ENCODE data around the gene PLEK. TPM values are rescaled to one million over a fixed set of nuclear protein-coding genes. Genes with fewer than 3 reads are reported as not detected.

The PLEK gene
- total RNA-seq, 1 donor from 2014 or later: not detected

DNA sequence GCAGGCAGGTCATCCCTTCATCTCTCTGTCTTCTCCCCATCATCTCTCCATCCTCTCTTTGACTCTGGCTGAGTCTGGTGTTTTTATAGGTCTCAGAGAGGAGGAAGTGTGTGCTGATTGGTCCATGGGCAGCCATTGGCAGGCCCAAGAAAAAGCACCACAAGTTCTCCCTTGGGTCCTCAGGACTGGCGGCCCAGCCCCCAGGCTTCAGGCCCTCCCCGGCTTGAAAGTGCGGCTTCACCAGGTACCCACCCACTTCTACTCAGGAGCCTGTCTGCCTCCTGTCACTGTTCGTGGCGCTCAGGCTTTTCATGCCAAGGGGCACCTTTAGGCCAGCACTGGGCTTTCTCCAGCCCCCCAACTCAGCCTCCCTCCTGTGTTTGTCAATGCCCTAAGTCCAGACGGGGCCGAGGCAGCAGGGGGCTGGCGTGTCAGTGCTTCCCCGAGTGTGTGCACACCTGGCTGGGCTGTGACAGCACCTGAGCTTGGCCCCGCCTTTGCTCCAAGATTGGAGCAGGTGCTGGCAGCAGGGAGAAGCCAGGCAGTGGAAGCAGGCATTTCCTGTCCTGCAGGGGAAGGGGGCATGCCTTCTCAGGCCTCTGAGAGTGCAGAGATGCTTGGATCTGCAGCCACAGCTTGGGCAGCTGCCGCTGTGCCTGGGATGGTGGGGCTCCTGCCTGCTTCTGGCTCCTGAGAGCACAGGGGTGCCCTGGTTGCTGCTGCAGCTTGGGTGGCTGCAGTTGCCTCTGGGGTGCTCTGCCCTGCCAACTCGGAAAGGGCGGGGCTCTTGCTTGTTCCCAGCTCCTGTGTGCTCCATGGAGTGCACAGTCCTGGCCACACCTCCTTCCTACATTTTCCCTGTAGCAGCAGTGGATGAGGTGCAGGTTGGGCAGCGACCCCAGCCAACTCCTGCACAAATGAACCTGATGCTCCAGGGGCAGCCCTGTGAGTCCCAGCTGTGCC lies 67.9 kb downstream of the PLEK start:
- no peak for DNase-seq (ENCODE audit: low spot score)
- TF ChIP-seq, protein P1, sequence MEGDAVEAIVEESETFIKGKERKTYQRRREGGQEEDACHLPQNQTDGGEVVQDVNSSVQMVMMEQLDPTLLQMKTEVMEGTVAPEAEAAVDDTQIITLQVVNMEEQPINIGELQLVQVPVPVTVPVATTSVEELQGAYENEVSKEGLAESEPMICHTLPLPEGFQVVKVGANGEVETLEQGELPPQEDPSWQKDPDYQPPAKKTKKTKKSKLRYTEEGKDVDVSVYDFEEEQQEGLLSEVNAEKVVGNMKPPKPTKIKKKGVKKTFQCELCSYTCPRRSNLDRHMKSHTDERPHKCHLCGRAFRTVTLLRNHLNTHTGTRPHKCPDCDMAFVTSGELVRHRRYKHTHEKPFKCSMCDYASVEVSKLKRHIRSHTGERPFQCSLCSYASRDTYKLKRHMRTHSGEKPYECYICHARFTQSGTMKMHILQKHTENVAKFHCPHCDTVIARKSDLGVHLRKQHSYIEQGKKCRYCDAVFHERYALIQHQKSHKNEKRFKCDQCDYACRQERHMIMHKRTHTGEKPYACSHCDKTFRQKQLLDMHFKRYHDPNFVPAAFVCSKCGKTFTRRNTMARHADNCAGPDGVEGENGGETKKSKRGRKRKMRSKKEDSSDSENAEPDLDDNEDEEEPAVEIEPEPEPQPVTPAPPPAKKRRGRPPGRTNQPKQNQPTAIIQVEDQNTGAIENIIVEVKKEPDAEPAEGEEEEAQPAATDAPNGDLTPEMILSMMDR (IDR thresholded peaks at IDR 0.05): no peak
- peaks cover 30% of the 10 kb centered on the region for H3K4me1 Mint-ChIP-seq (ENCODE audit: low read depth)
- H3K27ac Mint-ChIP-seq (ENCODE audit: unreplicated experiment): no peak overlapping the region
- no peaks in the 10 kb centered on the region for H3K36me3 Mint-ChIP-seq (ENCODE audit: low read depth)
- no peaks in the 10 kb centered on the region for H3K27me3 Mint-ChIP-seq (ENCODE audit: low read depth)
- H3K9me3 Mint-ChIP-seq (ENCODE audit: low read depth): no peaks in the 10 kb centered on the region
- H3K4me3 Mint-ChIP-seq (ENCODE audit: unreplicated experiment): no peak overlapping the region

DNA sequence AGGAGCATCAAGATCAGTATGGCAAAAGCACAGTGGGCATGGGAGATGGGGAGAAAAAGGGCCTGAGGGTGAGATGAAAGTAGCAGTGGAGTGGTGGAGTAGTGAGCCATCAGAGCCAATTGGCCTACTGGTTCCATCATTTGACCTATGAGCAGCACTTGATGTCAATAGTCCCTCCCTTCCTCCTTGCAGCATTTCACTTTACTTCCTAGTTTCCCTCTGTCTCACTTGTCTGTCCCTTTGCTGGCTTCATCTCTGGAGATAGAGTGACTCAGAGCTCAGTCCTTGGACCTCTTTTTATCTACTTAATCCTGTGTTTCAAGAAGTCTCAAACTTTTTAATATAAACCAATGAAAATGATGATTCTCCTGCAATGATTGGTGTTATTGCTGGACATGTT lies 69.9 kb downstream of the PLEK start:
- Mint-ChIP-seq H3K9me3 (ENCODE audit: low read depth) (no peaks in the 10 kb centered on the region), H3K4me3 (ENCODE audit: unreplicated experiment) (no peak overlapping the region), H3K27ac (ENCODE audit: unreplicated experiment) (peak overlapping the region; percentile 91), H3K27me3 (ENCODE audit: low read depth) (no peaks in the 10 kb centered on the region), H3K36me3 (ENCODE audit: low read depth) (no peaks in the 10 kb centered on the region), H3K4me1 (ENCODE audit: low read depth) (peaks cover 22% of the 10 kb centered on the region)
- DNase-seq (ENCODE audit: low spot score): no peak
- TF ChIP-seq, protein P1 (IDR thresholded peaks at IDR 0.05): no peak

DNA sequence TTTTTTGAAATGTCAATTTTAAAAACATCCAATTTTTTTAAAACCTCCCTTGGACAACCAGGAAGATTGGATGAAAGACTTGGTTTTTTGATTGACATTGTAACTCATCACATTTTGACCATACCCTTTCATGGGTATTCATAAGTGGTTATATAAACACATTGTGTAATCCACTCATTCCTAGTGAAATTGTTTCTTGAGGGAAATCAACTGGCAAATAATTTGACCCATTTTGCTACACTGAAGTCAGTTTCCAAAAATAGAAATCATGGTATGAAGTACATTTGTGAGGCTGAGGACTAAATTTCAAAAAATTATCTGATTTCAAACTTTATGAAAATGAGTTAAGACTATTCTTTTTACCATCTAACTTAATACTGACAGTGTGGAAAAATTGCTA lies 70.5 kb downstream of the PLEK start:
- Mint-ChIP-seq H3K27ac (ENCODE audit: unreplicated experiment) (peak overlapping the region; percentile 91), H3K4me1 (ENCODE audit: low read depth) (peaks cover 23% of the 10 kb centered on the region), H3K27me3 (ENCODE audit: low read depth) (no peaks in the 10 kb centered on the region), H3K4me3 (ENCODE audit: unreplicated experiment) (peak overlapping the region; percentile 42), H3K36me3 (ENCODE audit: low read depth) (no peaks in the 10 kb centered on the region), H3K9me3 (ENCODE audit: low read depth) (no peaks in the 10 kb centered on the region)
- TF ChIP-seq, protein P1 (IDR thresholded peaks at IDR 0.05): no peak
- DNase-seq (ENCODE audit: low spot score): no peak

DNA sequence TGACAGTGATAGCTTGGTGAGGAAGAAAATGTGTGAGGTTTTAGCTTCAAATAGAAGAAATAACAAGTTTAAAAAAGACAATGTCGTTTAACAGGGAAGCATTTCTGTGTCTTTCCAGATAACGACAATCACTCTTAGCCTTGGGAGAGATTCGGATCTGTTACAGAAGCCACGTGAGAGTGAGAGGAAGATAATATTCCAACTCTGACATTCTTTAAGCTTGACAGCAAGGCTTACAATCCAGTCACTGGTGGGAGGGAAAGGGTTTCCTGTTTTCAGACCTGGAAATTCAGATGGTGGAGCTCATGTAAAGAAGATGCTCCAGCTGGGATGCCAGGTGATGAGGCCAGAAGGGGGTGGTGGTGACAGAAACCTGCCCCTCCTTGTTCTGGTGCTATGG lies 71.2 kb downstream of the PLEK start:
- H3K36me3 Mint-ChIP-seq (ENCODE audit: low read depth): no peaks in the 10 kb centered on the region
- H3K27ac Mint-ChIP-seq (ENCODE audit: unreplicated experiment): peak overlapping the region; percentile 91
- no peaks in the 10 kb centered on the region for H3K9me3 Mint-ChIP-seq (ENCODE audit: low read depth)
- TF ChIP-seq, protein P1 (IDR thresholded peaks at IDR 0.05): no peak
- DNase-seq (ENCODE audit: low spot score): no peak
- peak overlapping the region; percentile 46 for H3K4me3 Mint-ChIP-seq (ENCODE audit: unreplicated experiment)
- no peaks in the 10 kb centered on the region for H3K27me3 Mint-ChIP-seq (ENCODE audit: low read depth)
- H3K4me1 Mint-ChIP-seq (ENCODE audit: low read depth): peaks cover 28% of the 10 kb centered on the region

DNA sequence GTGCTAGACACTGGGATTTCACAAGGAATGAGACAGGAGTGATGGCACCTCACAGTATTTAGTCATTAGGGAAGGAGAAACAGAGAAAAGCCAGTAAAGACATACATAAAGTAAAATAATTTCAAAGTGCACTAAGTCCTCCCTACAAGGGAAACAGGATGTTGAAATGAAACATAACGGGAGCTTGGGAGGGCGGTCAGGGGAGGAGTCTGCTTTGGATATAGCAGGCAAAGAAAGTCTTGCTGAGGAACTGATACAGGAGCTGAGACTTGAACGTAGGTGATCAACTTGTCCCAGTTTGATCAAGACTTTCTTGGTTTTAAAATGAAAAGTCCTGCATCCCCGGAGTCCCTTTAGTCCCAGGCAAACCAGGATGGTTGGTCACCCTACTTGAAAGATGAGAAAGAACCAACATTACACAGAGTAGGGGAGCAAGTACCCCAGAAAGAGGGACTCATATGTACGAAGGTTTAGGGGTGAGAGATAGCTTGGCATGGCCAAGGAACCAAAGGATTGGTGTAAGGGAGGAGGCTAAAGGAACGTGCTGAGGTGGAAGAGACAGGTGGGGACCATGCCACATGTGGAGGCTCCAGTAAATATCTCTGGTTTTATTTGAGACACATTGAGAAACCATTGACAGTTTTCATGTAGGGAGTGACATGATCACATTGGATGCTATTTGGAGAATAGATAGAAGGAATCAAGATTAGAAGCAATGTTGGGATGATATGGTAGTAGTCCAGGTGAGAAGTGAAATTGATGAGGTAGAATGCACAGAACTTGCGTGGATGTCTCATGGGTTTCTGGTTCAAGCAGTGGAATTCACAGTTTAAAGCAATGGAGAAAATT lies 73.6 kb downstream of the PLEK start:
- Mint-ChIP-seq H3K27me3 (ENCODE audit: low read depth) (peaks cover 5% of the 10 kb centered on the region), H3K4me3 (ENCODE audit: unreplicated experiment) (no peak overlapping the region), H3K4me1 (ENCODE audit: low read depth) (peaks cover 32% of the 10 kb centered on the region), H3K27ac (ENCODE audit: unreplicated experiment) (no peak overlapping the region), H3K36me3 (ENCODE audit: low read depth) (no peaks in the 10 kb centered on the region), H3K9me3 (ENCODE audit: low read depth) (no peaks in the 10 kb centered on the region)
- TF ChIP-seq, protein P1 (IDR thresholded peaks at IDR 0.05): no peak
- DNase-seq (ENCODE audit: low spot score): no peak
